Inflammatory macrophage treated with lipopolysaccharide for 1 hour (primary cell): ENCODE data around the gene KRTAP20-3.

Source experiments
- DNase-seq, 2 donors: peaks; one replicate each; pipeline ENCODE4 v3.0.0-alpha.2; 2020 to 2022

Gene KRTAP20-3

GRCh38 chr21:30689822-30690221, 47.2 kb downstream of the KRTAP20-3 start:
- DNase-seq = no peak
